ENCODE data around the gene SEPTIN11.

Gene SEPTIN11

GRCh38 chr4:76949276-76950051 is at the start of gene SEPTIN11:
SEPTIN11 (plus strand) TSS chr4:76949752; CDS start chr4:76949904, 152 bp downstream.
- in situ Hi-C loops (cut with MboI; ENCODE audit: low sequenced_read_pairs), result no loop called here

- in situ Hi-C loops (cut with MboI; ENCODE audit: low sequenced_read_pairs), result no loop called here
Observed at GRCh38 chr4:76902233-76902890, 47.2 kb upstream of the SEPTIN11 start.

DNA sequence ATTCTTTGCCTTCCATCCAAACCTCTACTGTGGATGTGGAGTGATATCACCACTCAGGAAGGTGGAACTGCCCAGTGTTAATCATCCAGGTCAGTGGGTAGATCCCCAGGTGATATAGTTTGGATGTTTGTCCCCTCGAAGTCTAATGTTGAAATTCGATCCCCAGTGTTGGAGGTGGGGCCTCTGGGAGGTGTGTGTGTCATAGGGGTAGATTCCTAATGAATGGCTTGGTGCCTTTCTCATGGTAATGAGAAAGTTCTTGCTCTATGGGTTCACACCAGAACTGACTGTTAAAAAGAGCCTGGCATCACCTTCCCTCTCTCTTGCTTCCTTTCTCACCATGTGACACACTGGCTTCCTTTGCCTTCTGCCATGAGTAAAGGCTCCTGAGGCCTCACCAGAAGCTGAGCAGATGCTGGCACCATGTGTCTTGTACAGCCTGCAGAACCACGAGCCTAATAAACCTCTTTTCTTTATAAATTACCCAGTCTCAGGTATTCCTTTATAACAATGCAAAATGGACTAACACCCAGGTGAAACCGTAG is 44.8 kb upstream of the SEPTIN11 start:
- in situ Hi-C loops (cut with MboI; ENCODE audit: low sequenced_read_pairs), result no loop called here

DNA sequence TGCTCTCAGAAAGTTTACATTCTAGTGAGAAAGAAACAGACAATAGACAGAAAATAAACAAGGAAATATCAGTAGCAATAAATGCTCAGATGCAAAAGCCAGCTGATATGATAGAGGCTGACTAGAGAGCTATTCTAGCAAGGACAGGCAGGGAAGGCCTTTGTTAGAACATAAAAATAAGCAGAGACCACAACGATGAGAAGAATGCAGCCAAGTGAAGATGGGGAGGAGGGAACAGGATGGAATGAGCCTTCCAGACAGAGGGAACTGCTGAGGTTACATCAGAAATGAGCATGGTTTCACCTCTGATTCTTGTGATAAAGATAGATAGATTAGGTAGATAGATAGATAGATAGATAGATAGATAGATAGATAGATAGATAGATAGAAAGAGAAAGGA is 44.0 kb upstream of the SEPTIN11 start:
- in situ Hi-C loops (cut with MboI; ENCODE audit: low sequenced_read_pairs), result no loop called here

DNA sequence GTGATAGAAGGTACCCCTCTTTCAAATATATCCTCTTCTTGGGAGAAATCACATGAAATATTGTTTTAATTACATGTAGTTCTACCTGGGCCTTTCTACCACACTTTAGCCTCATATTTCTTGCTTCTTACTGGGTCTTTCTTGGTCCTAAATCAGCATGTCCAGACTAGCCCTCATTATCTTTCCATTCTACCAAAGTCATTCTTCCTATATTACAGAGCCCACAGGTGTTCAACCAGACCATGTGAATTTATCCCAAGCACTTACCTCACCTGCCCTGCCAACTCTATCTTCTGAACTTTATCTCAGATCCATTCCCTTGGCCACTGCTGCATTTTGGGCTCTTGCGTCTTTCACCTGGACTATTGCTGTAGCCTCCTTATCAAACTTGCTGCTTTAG is 39.8 kb upstream of the SEPTIN11 start:
- in situ Hi-C loops (cut with MboI; ENCODE audit: low sequenced_read_pairs), result no loop called here

GRCh38 chr4:76920715-76921114 is 28.8 kb upstream of the SEPTIN11 start:
- in situ Hi-C loops (cut with MboI; ENCODE audit: low sequenced_read_pairs), result no loop called here

GRCh38 chr4:76923619-76924357 is 25.8 kb upstream of the SEPTIN11 start:
- in situ Hi-C loops (cut with MboI; ENCODE audit: low sequenced_read_pairs), result no loop called here

GRCh38 chr4:76926841-76927240 is 22.7 kb upstream of the SEPTIN11 start:
- in situ Hi-C loops (cut with MboI; ENCODE audit: low sequenced_read_pairs), result no loop called here

GRCh38 chr4:76930685-76931084 is 18.9 kb upstream of the SEPTIN11 start:
- in situ Hi-C loops (cut with MboI; ENCODE audit: low sequenced_read_pairs), result no loop called here

- in situ Hi-C loops (cut with MboI; ENCODE audit: low sequenced_read_pairs), result no loop called here
Observed at GRCh38 chr4:76931087-76931486, 18.5 kb upstream of the SEPTIN11 start.

GRCh38 chr4:76931576-76932276 is 17.8 kb upstream of the SEPTIN11 start:
- in situ Hi-C loops (cut with MboI; ENCODE audit: low sequenced_read_pairs), result no loop called here

DNA sequence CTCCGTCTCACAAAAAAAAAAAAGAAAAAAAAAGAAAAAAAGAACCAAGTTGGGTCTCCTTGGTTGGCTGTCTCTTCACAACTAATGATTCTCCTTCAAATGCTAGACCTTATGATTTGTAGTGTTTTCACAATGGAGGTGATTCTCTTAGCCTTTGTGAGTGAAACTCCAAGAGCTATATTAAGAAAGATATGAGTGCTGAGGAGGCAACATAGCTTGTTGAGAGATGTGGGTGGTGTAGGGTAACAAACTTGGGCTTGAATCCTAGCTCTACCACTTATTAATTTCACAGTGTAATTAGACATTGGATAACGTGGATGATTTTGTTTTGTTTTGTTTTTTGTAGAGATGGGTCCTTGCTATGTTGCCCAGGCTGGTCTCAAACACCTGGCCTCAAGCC is 10.4 kb upstream of the SEPTIN11 start:
- in situ Hi-C loops (cut with MboI; ENCODE audit: low sequenced_read_pairs), result no loop called here

- in situ Hi-C loops (cut with MboI; ENCODE audit: low sequenced_read_pairs), result no loop called here
Observed at GRCh38 chr4:76943129-76943620, 6.4 kb upstream of the SEPTIN11 start.

DNA sequence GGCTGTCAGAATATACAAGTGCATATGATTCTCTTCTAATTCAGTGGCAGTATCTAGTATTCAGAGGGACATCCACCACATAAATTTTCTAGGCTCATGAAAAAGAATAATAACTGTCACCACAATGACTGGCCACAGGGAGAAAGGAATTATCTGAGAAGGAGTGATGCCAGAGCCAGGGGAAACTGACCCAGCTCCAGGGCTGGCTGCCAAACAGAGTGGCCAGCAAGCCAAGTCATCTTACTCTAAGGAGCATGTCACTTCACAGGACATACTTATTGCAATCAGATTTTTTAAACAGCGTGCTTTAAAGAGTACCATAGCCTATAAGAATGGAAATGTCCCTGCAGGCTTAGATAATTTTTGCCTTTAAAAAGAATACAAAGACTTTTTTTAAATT is 5.8 kb upstream of the SEPTIN11 start:
- in situ Hi-C loops (cut with MboI; ENCODE audit: low sequenced_read_pairs), result no loop called here

GRCh38 chr4:76947369-76947768 is 2.2 kb upstream of the SEPTIN11 start:
- in situ Hi-C loops (cut with MboI; ENCODE audit: low sequenced_read_pairs), result no loop called here

- in situ Hi-C loops (cut with MboI; ENCODE audit: low sequenced_read_pairs), result no loop called here
Observed at GRCh38 chr4:76948443-76949275, 893 bp upstream of the SEPTIN11 start.

GRCh38 chr4:76950052-76950955 is 752 bp downstream of the SEPTIN11 start:
- in situ Hi-C loops (cut with MboI; ENCODE audit: low sequenced_read_pairs), result no loop called here

- in situ Hi-C loops (cut with MboI; ENCODE audit: low sequenced_read_pairs), result no loop called here
Observed at GRCh38 chr4:76950956-76951671, 1.6 kb downstream of the SEPTIN11 start.

Data from hTERT RPE-1 (cell line).